Sigmoid colon (tissue), 7 donors: ENCODE data around the gene NBEAL2. TPM values are rescaled to one million over a fixed set of nuclear protein-coding genes. Genes with fewer than 3 reads are reported as not detected.

ENCODE experiments used
- DNase-seq: peaks from one replicate; pipeline ENCODE4 v3.0.0-alpha.2; 2019
- H3K27ac ChIP-seq, 4 donors: fragments of 200-600 bp; sonication (generic); one replicate each; pipeline ENCODE4 v1.5.1; 2016 to 2019; ENCODE audit warnings: mild to moderate bottlenecking in 1 of 4
- H3K27me3 ChIP-seq, 3 donors: fragments of 200-600 bp; sonication (generic); one replicate each; pipeline ENCODE4 v1.5.1; 2019; ENCODE audit warnings: mild to moderate bottlenecking in 1 of 3
- H3K36me3 ChIP-seq, 4 donors: fragments of 200-600 bp; sonication (generic); one replicate each; pipeline ENCODE4 v1.5.1; 2016 to 2019
- H3K4me1 ChIP-seq, 4 donors: fragments of 200-600 bp; sonication (generic); one replicate each; pipeline ENCODE4 v1.5.1; 2017 to 2019
- H3K4me3 ChIP-seq, 4 donors: fragments of 200-600 bp; sonication (generic); one replicate each; pipeline ENCODE4 v1.5.1; 2017 to 2019; ENCODE audit warnings: mild to moderate bottlenecking in 2 of 4, moderate library complexity in 1 of 4
- H3K9me3 ChIP-seq, 4 donors: fragments of 200-600 bp in 3 of 4; sonication (generic) in 3 of 4; one replicate each; pipeline versions ENCODE4 v1.5.1 to v1.6.1; 2013 to 2019
- EP300 ChIP-seq, 4 donors: sonication (generic); formaldehyde crosslinking; IDR thresholded peaks; one replicate each; pipeline ENCODE4 v1.6.1; 2017; ENCODE audit warnings: antibody characterized with exemption in 4 of 4
- POLR2A ChIP-seq, 2 donors: fragments of 450-650 bp; IDR thresholded peaks; one replicate each; pipeline ENCODE4 v1.6.1; 2016; ENCODE audit warnings: antibody characterized with exemption in 2 of 2, mild to moderate bottlenecking in 2 of 2, moderate library complexity in 2 of 2
- POLR2AphosphoS5 ChIP-seq, 4 donors: sonication (generic); formaldehyde crosslinking; IDR thresholded peaks; one replicate each; pipeline ENCODE4 v1.6.1; 2017; ENCODE audit warnings: antibody characterized with exemption in 4 of 4
- WGBS, 2 donors: extraction: QIAGEN DNeasy Blood & Tissue Kit; methylation state at CpG; one replicate each; pipeline ENCODE4 v1.1.7; 2013; 5-methylcytosine and 5-hydroxymethylcytosine counted together
- intact Hi-C: fragments of 100-400 bp; cut with DNase I; formaldehyde crosslinking; loops from one replicate; pipeline ENCODE4 v1.15.1; 2023
- polyA plus RNA-seq, 3 donors: library from polyadenylated mRNA; stranded (reverse); fragments of 200-250 nt; gene quantifications; one replicate each; pipeline ENCODE4 v1.2.3, GENCODE V29; 2013
- total RNA-seq, 4 donors: library from RNA; depleted of rRNA; stranded (reverse); fragments of >200 nt; gene quantifications; one replicate each; pipeline ENCODE4 v1.1.0, GENCODE V29; 2016
- TF ChIP-seq, protein P1 (sequence below), 4 experiments: fragments of 450-650 bp in 3 of 4; fragments of 200-600 bp in 1 of 4; IDR thresholded peaks; one replicate each; pipeline ENCODE4 v1.5.1; 2016 to 2019; ENCODE audit warnings: antibody characterized with exemption in 4 of 4, mild to moderate bottlenecking in 3 of 4, moderate library complexity in 2 of 4
- donor health status: healthy with polysubstance abuse.
- donor health status: Bipolar disorder and iron deficiency.
- donor health status: healthy.

NBEAL2 gene
- total and polyA plus RNA-seq, 7 donors = 7.8 to 88.0 (median 12.5) TPM

DNA sequence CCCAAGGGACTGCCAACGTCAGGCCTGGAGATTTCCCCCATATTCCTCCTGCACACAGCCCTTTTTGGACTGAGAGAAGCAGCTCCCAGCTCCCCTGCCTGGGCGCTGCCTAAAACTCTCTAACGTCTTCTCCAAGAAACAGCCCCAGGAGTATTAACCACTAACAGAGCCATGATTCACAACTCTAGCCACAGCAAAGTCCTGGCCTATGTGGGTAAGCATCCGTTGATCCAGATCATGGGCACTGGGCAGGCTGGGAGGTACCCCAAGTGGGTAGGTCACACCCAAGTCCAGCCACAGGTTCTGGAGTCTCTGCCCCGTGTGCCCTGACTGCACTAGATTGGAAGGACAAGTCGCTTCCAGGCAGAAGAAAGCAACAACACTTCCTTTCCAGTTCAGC lies 31.9 kb downstream of the NBEAL2 start:
- peaks cover 0 to 15% (median 9%) of the 10 kb centered on the region in 4 donors for H3K4me1 ChIP-seq
- no peaks in the 10 kb centered on the region for H3K27me3 ChIP-seq
- intact Hi-C loops = no loop called here
- H3K9me3 ChIP-seq = no peaks in the 10 kb centered on the region
- TF ChIP-seq POLR2A (IDR thresholded peaks at IDR 0.05) = no peak
- TF ChIP-seq, protein P1, sequence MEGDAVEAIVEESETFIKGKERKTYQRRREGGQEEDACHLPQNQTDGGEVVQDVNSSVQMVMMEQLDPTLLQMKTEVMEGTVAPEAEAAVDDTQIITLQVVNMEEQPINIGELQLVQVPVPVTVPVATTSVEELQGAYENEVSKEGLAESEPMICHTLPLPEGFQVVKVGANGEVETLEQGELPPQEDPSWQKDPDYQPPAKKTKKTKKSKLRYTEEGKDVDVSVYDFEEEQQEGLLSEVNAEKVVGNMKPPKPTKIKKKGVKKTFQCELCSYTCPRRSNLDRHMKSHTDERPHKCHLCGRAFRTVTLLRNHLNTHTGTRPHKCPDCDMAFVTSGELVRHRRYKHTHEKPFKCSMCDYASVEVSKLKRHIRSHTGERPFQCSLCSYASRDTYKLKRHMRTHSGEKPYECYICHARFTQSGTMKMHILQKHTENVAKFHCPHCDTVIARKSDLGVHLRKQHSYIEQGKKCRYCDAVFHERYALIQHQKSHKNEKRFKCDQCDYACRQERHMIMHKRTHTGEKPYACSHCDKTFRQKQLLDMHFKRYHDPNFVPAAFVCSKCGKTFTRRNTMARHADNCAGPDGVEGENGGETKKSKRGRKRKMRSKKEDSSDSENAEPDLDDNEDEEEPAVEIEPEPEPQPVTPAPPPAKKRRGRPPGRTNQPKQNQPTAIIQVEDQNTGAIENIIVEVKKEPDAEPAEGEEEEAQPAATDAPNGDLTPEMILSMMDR (IDR thresholded peaks at IDR 0.05) = no peak
- TF ChIP-seq EP300 (IDR thresholded peaks at IDR 0.05) = no peak
- TF ChIP-seq POLR2AphosphoS5 (IDR thresholded peaks at IDR 0.05) = no peak
- no peak overlapping the region for H3K27ac ChIP-seq
- no peak for DNase-seq
- no peak overlapping the region for H3K4me3 ChIP-seq
- WGBS, 2 donors = 78 to 87% methylated on average over 6 of the region's 6 CpGs
- H3K36me3 ChIP-seq = peaks cover 0 to 31% (median 6%) of the 10 kb centered on the region in 4 donors

DNA sequence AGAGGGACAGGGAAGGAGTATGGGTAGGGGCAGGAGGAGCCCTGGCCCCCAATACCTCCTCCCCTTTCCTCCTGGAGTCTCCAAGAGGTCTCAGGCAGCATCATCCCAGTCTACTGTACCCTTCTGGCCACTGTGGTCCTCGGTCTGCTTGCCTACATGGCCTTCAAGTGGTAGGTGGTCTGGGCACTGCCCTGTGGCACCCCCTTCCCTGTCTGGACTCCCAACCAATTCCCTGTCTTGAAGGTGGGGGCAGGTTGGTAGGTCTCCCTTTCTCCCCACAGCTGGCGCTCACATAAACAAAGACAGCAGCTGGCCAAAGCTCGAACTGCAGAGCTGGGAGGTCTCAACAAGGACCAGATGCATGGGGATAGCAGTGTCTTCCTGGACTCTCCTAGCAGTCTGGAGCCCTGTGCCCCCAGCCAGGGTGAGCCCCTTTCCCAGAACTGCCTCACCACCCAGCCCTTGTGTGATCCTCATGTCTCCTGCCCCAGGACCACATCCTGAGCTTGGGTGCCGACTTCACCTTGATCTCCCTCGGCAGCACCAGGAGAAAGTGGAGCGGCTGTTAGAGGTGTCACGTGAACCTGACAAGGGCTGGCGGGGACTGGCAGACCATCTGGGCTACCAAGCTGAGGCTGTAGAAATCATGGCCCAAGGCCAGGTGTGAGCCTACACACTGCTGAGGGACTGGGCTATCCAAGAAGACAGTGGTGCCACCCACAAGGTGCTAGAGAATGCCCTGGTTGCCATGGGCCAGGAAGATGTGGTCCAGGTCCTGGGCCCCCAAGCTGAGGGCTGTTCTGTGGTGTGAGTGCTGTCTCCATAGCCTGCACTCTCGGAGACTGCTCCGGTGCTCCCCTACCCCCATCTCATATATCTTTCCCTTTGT lies 33.1 kb downstream of the NBEAL2 start:
- TF ChIP-seq, protein P1 (IDR thresholded peaks at IDR 0.05) = no peak
- no peak for TF ChIP-seq POLR2A (IDR thresholded peaks at IDR 0.05)
- TF ChIP-seq EP300 (IDR thresholded peaks at IDR 0.05) = no peak
- TF ChIP-seq POLR2AphosphoS5 (IDR thresholded peaks at IDR 0.05) = no peak
- intact Hi-C loops = no loop called here
- DNase-seq = no peak
- Histone ChIP-seq H3K36me3 (peaks cover 11 to 41% (median 16%) of the 10 kb centered on the region in 4 donors), H3K4me3 (no peak overlapping the region), H3K9me3 (no peaks in the 10 kb centered on the region), H3K4me1 (peaks cover 0 to 15% (median 9%) of the 10 kb centered on the region in 4 donors), H3K27ac (no peak overlapping the region), H3K27me3 (no peaks in the 10 kb centered on the region)
- 88 to 90% methylated on average over 10 of the region's 10 CpGs for WGBS, 2 donors

DNA sequence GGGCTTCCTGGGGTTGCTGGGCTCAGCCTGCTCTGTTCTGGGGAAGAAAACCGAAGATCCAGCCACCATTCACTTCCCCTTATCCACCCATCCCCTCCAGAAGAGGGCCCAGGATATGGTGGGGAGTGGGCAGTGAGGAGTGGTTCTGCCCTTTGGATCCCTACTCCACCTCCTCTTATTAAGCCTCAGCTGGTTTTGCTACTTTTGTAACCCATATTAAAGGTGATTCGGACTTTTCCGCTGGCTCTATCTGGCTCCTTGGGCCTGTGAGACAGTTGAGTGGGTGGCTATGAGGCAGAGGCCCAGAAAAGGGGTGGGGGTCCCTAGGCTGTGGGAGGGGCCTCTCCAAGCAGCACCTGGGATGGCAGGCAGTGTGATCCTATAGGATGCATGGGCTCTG lies 33.8 kb downstream of the NBEAL2 start:
- Histone ChIP-seq H3K9me3 (no peaks in the 10 kb centered on the region), H3K4me3 (no peak overlapping the region), H3K4me1 (peaks cover 0 to 15% (median 9%) of the 10 kb centered on the region in 4 donors), H3K27me3 (no peaks in the 10 kb centered on the region), H3K27ac (no peak overlapping the region), H3K36me3 (peaks cover 13 to 47% (median 19%) of the 10 kb centered on the region in 4 donors)
- TF ChIP-seq EP300 (IDR thresholded peaks at IDR 0.05) = no peak
- TF ChIP-seq POLR2A (IDR thresholded peaks at IDR 0.05) = no peak
- TF ChIP-seq, protein P1 (IDR thresholded peaks at IDR 0.05) = no peak
- TF ChIP-seq POLR2AphosphoS5 (IDR thresholded peaks at IDR 0.05) = no peak
- DNase-seq = no peak
- intact Hi-C loops = no loop called here
- 89 to 97% methylated on average over 3 of the region's 3 CpGs for WGBS, 2 donors

DNA sequence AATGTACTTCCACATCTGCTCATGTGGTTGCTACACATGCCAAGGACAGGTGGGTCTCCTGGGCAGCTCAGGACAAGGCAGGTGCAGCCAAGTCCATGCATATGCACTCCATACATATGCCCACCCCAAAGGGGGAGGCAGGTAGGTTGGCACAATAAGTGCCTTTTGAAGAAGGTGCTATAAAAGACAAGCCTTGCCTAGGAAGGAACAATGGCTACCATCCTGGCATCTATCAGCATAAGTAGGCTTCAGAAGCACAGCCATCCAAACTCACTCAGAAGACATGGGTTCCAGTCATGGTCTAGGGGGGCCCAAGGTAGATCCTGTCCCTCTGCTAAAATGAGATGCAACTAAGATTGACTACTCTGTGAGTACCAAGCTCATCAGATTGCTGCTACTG lies 34.6 kb downstream of the NBEAL2 start:
- Histone ChIP-seq H3K27me3 (no peaks in the 10 kb centered on the region), H3K4me1 (peaks cover 0 to 10% (median 5%) of the 10 kb centered on the region in 4 donors), H3K36me3 (peaks cover 13 to 56% (median 24%) of the 10 kb centered on the region in 4 donors), H3K9me3 (no peaks in the 10 kb centered on the region), H3K4me3 (no peak overlapping the region), H3K27ac (no peak overlapping the region)
- TF ChIP-seq POLR2AphosphoS5 (IDR thresholded peaks at IDR 0.05) (no peak), POLR2A (IDR thresholded peaks at IDR 0.05) (no peak), EP300 (IDR thresholded peaks at IDR 0.05) (no peak)
- TF ChIP-seq, protein P1 (IDR thresholded peaks at IDR 0.05) = no peak
- no peak for DNase-seq
- intact Hi-C loops = no loop called here
